ENCODE measurements around the gene PRR15L.
A peak's percentile ranks its signal among the peaks of the same experiment; 100 is the strongest.
"Not testable (repeated sequence)": the region's sequence is repeated elsewhere in the genome, so short reads cannot be mapped to it uniquely, and the experiment has no call there.

Gene PRR15L

DNA sequence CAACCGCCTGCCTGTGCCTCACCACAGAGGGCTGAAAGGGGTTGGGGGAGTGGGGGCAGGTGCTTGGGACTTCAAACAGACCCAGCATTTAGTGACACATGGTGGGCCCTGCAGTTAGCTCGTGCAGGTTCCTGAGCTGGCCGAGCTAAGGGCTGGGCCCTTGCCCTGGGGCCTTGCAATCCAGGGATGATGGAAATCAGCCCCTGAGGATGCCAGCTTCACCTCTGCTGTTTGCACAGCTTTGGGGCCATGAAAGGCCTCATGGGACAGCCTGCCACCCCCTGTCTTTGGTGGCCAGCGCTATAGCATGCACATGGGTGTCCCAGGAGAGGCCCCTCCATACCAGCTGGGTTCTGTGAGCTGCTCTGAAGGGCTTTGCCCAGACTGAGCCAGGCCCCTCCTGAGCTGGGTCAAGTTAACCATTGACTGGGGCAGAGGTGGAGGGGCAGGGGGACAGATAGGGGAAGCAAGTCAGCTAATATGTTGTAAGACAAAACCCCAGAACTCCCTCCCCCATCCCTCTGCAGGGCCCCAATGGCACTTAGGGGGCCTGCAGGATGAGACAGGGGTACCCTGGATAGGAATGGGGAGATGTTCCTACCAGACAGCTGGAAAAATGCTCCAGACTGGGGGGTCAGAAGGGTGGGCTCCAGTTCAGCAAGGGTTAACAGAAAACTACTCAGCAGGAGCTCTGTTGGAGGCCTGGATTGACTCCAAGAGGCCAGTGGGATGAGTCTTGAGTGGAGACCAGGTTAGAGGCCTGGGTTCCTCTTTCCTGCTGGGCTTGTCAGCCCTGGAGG lies 692 bp downstream of the PRR15L start:
- DNase-seq: no peak

GRCh38 chr17:47955497-47956461 lies 1.9 kb downstream of the PRR15L start:
- DNase-seq: no peak

DNA sequence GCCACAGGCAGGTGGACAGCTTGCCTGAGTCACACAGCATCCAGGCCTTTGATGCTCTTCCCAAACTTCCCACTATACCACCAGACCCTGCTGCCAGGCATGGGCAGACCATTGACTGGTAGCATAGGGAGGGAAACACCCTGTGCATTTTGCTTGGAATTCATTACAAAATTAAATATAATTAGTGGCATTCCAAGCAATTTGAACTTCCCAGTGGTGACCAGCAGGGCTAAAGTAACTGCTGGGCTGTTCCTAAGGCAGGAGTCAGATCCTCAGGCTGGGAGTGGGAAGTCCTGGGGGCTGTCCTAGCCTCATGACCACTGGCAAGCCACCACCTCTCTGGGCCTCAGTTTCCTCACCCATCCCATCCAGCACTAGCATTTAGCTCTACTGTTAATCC lies 3.8 kb downstream of the PRR15L start:
- no peak for DNase-seq

- DNase-seq: no peak
Observed at GRCh38 chr17:47952171-47953021, 5.3 kb downstream of the PRR15L start.

DNA sequence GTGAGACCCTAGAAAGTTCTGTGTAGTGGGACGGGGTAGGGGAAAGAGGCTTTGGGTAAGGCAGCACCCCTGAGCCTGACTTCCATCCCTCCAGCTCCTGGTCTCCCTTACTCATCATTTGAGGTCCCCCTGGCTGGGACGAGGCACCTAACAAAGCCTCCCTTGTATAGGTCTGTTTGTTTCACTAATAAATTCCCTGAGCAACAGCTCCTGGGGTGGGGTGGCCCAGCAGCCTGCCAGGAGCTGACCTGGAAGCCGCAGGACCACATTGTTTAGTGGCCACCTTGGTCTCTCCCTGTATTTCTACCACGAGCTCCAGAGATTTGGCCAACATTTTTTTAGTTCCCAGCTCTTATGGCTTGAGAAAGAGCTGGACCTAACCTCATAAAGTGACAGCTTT lies 7.2 kb downstream of the PRR15L start:
- DNase-seq: no peak

DNA sequence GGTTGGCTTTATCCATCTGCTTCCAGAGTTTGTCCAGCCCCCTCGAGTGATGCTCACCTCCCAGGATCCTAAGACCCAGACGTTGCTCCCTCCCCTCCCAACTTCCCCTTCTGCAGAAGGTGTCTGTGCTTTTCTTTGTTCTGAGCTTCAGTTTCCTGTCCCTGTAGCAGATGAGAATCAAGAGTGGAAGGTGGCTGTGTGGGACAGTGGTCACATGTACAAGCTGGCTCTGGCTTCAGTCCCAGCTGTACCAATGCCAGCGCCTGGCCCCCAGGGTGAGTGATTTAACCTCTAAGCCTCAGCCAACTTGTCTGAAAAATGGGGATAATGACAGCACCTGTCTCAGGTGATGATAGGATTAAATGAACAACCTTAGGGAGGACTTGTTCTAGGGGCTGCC lies 7.7 kb downstream of the PRR15L start:
- DNase-seq: no peak

DNA sequence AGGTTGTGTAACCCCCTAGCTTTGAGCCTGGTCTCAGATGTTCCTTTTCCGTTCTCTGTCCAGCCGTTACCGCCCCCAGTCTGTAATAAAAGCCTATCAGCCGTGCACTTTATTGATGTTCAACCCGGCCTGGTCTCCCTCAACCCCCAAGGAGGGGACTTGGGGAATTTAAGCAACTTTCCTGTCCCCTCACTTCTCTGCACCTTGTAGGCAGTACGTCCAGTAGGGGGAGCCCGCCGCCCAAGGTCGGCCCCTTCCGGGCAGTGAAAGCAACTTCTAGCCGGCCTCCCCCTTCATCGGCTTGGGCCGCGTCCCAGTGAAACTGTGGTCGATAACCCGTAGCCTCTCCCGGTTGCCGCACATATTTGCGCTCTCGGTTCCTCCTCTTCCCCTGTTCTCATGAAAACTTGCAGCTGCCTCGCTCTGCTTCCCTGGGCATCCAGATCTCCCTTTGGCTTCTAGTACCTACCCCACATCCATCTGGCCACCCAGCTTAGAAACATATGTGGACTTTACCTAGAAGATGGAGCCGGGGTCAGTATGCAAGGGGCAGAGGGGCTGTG lies 8.4 kb downstream of the PRR15L start:
- DNase-seq: peak; percentile 52

DNA sequence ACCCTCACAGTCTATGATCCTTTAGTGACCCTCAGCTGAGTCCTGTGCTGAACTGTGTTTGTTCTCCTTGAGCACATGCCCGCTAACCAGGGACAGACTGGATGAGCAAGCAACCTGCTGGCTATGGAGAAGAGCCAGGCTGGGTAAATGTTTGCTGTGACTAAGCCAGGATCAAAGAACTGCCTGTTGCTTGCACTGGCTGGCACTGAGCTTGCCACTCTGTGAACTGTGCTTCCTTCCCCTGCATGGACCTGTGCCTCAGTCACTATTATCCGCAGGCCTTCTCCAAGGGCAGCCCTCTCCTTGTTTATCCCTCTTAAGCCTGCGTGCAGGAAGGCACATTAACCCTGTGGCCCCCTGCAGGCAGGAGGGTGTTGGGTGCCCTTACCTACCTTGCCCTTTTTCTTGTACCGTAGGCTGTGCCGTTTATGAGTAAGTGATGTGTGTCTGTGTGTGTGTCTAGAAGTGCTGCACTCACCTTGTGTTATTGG lies 8.9 kb downstream of the PRR15L start:
- DNase-seq: no peak

DNA sequence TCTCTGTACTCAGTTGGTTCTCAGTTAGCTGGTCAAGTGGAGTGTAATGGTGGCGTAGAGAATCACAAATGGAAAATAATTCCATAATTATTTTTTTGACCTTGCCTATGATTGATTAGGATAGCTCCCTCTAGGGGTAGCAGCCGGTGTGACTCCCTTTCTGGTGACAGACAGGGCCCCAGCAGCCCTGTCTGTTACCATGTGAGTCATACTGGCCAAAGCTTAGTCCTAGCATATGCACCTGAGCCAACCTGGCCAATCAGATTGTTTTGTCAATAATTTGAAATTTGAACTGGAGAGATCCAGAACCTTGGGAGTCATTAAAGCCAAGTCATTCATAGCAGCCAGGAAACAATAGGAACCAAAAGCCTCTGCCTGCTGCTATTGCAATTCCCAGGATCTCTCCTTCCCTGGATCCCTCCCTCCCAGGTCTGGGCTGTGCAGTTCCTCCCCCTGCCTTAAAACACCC lies 10.7 kb downstream of the PRR15L start:
- peak; percentile 38 for DNase-seq

GRCh38 chr17:47946516-47946915 lies 11.2 kb downstream of the PRR15L start:
- no peak for DNase-seq

DNA sequence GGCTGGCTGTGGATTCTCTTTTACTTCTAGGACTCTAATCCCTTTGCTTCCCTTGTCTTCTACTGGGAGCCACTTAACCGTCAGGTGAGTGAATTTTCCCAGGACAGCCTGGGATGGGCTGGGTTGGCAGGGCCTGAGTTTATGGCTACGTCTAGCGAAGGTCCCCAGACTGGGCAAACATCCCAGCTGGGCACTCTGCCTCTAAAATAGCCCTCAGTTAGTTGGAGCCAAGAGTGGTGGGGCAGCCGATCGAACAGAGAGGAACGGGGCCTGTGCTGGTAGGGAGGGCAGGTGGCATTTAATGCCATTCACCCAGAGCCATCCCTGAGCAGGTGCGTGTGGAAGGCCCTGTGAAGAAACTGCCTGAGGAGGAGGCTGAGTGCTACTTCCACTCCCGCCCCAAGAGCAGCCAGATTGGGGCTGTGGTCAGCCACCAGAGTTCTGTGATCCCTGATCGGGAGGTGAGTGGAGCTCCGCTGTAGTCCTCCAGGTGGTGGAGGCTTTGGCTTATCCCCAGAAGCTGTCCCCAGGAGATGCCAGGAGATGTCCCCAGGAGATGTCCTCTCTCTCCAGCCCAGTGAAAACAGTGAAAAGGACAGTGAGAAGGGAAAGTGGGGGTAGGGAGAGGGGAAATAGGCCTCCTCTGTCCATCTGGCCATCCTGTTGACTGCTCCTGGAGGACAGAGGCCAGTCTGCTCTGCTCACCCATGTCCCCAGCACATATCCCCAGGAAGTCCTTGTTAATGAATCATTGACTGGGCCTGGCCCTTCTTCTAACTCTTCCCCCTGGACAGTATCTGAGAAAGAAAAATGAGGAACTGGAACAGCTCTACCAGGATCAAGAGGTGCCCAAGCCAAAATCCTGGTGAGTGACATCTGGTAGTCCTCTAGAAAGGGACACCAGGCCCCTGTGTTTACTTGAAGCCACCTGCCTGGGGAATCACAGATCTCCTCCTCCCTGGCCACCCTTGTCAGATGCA lies 11.9 kb downstream of the PRR15L start:
- no peak for DNase-seq

DNA sequence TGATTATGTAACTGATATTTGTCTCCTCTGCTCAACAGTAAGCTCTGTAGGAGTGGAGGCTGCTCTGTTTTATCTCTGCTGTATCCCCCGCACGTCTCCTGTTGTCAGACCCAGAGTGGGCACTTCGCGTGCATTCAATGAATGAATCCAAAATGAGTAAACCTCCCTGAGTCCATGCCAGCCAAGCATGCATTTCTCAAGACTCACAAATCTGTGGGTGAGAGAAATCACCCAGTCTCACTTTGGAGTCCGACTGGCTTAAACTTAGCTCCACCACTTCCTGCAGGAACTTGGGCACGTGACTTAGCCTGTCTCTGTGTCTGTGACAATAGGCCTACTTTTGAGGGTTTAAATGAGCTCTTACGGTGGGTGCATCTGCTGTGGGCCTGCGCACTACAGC lies 12.6 kb downstream of the PRR15L start:
- no peak for DNase-seq

DNA sequence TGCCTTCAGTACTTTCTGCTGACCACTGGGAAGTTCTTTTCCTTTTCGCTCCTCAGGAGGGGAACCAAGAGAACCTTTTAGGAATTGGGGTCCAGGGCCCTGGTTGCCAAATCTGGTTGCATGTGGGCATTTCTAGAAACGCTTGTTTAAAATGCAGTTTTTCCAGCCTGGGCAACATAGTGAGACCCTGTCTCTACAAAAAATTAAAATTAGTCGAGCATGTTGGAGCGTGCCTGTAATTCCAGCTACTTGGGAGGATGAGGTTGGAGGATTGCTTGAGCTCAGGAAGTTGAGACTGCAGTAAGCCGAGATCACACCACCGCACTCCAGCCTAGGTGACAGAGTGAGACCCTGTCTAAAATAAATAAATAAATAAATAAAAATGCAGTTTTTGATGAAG lies 15.1 kb downstream of the PRR15L start:
- DNase-seq: no peak

DNA sequence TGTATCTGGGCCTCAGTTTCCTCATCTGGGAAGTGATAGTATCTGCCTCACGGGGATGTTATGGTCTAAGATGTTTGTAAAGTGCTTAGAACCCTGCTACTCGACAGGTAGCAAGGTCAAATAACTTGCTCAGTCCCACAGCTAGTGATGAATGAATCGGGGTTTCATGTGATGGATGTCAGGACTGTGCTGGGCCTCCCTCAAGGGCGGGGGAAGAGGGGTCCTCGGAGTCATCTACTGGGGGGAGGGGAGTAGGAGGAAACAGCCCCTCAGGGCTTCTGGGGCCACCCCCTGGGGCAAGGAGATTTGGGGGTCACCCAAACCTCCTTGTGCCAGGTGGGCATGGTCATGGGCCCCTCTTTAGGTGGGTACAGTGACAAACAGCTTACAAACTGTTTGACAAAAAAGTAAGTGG lies 15.6 kb downstream of the PRR15L start:
- DNase-seq: no peak

- peak; percentile 98 for DNase-seq
Observed at GRCh38 chr17:47941246-47942095, 16.2 kb downstream of the PRR15L start, which contains the start of gene PNPO. Gene PNPO, plus strand, starts transcription at chr17:47941571. Its CDS starts 105 bp downstream, at chr17:47941676.

DNA sequence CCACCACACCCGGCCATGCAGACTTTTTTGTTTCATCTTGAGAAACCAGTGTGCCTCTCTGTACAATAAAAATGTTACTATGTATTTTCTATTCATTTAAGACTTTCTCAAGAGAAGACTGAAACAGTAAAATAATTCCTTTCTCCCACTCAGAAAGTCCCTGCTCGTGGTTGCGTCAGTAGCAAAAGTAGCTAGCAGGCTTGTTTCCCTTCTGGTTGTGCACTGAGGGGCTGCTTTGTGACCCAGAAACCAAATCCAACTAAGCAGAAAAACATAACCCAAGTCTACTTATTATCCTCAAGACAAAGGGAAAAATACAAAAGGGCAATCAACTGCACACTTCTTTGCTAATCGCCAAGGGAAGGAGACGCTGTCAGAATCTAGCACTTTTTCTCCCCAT lies 19.7 kb downstream of the PRR15L start:
- no peak for DNase-seq

DNA sequence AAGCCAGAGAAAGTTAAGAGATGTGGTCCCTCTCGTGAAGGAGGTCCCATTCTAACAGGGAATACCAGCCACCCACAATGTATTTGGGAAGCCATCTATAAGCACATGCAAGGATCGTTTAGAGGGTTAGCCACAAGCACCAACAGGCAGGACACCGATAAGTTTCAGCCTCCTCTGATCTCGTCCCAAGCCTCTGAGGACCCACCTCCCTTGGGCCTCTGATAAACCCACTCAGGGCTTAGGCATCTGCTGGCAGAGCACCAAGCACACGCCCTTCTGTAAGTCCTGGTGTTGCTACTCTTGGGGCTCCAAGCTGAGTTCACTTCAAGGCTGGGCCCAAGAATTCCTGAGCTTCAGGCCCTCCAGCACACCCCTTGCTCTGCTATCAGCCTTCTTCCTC lies 21.7 kb downstream of the PRR15L start:
- DNase-seq: no peak

GRCh38 chr17:47935468-47935867 lies 22.2 kb downstream of the PRR15L start:
- not testable (repeated sequence) for DNase-seq

DNA sequence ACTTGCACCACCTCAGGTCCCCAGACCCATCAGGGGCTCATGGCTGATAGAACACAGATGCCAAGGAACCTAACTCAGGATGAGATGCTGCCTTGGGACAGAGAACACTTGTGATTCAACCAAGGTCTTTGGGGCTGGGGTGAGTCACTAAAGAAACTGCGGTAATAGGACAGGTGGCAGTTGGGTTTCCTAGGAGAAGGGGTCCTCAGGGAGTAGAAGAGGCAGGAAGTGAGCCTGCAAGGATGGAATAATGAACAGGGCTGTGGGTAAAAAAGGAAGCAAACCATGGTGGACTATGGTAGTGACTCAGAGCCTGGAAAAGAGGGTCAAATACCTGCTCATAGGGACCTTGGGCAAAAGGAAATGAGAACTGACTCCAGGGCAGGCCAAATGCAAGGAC lies 22.8 kb downstream of the PRR15L start:
- DNase-seq: no peak

GRCh38 chr17:47931848-47932247 lies 25.8 kb downstream of the PRR15L start:
- DNase-seq: no peak
